Measurements from ENCODE around the gene SCN8A.
"Not testable (repeated sequence)": the region's sequence is repeated elsewhere in the genome, so short reads cannot be mapped to it uniquely, and the experiment has no call there.

The SCN8A gene

GRCh38 chr12:51818086-51818485 is 227.1 kb downstream of the SCN8A start:
- no peak for DNase-seq

GRCh38 chr12:51818566-51819300 is 227.7 kb downstream of the SCN8A start:
- DNase-seq, result no peak

- DNase-seq, result no peak
Measured at GRCh38 chr12:51819736-51820525, 228.9 kb downstream of the SCN8A start.

- peak; percentile 83 for DNase-seq
Measured at GRCh38 chr12:51820526-51821439, 229.8 kb downstream of the SCN8A start.

GRCh38 chr12:51821440-51822260 is 230.6 kb downstream of the SCN8A start:
- DNase-seq, result peak; percentile 17 to 27

GRCh38 chr12:51822261-51822616 is 231.2 kb downstream of the SCN8A start:
- no peak for DNase-seq

GRCh38 chr12:51822956-51823355 is 231.9 kb downstream of the SCN8A start:
- DNase-seq, result no peak

- DNase-seq, result peak; percentile 31 to 54
Measured at GRCh38 chr12:51823875-51824565, 233.0 kb downstream of the SCN8A start.

- no peak for DNase-seq
Measured at GRCh38 chr12:51825216-51825615, 234.2 kb downstream of the SCN8A start.

GRCh38 chr12:51826881-51827280 is 235.8 kb downstream of the SCN8A start:
- no peak for DNase-seq

GRCh38 chr12:51827925-51828818 is 237.1 kb downstream of the SCN8A start:
- DNase-seq, result no peak

GRCh38 chr12:51829011-51829481 is 238.0 kb downstream of the SCN8A start:
- DNase-seq, result no peak

GRCh38 chr12:51829641-51830040 is 238.6 kb downstream of the SCN8A start:
- no peak for DNase-seq

- DNase-seq, result not testable (repeated sequence)
Measured at GRCh38 chr12:51831817-51832216, 240.8 kb downstream of the SCN8A start.

GRCh38 chr12:51832354-51833107 is 241.5 kb downstream of the SCN8A start:
- no peak for DNase-seq

- DNase-seq, result no peak
Measured at GRCh38 chr12:51833448-51834227, 242.6 kb downstream of the SCN8A start.

GRCh38 chr12:51834411-51834810 is 243.4 kb downstream of the SCN8A start:
- DNase-seq, result no peak

GRCh38 chr12:51836041-51836826 is 245.2 kb downstream of the SCN8A start:
- DNase-seq, result no peak
